ENCODE data around the gene TMEM174.
A peak's percentile ranks its signal among the peaks of the same experiment; 100 is the strongest.

TMEM174 gene

DNA sequence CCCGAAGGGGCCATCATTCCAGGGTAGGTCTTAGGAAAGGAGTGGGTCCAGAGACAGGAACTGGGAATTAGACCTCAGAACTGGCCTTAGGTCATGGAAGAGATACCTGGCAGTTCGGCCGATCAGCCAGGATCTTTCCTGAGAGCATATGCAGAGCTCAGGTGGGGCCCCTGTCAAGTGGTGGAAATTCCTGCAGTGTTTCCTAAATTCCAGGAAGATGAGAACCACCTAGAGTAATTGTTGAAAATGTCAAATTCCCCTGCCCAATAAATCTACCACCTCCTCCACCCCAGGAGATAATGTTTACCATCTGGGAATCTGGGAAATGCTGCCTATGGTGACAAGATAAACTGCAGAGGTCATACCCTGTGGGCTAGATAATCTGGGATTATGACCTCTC lies 38.0 kb upstream of the TMEM174 start:
- Histone ChIP-seq H3K4me3 (ENCODE audit: low read length in 2 of 2) (no peak overlapping the region), H2AFZ (ENCODE audit: low read length) (no peak overlapping the region), H3K14ac (ENCODE audit: low read length) (no peak overlapping the region), H2AK5ac (ENCODE audit: low read depth, low read length) (no peak overlapping the region), H2BK12ac (ENCODE audit: low read length) (no peak overlapping the region), H3K27me3 (ENCODE audit: control insufficient read depth in 3 of 3, insufficient read depth in 3 of 3, low read depth in 1 of 3, low read length in 3 of 3) (peaks cover 0 to 5% (median 0%) of the 10 kb centered on the region in 3 experiments), H3K4me1 (ENCODE audit: control insufficient read depth in 2 of 2, insufficient read depth in 1 of 2, low read depth in 1 of 2, low read length in 2 of 2) (peaks cover 0 to 7% of the 10 kb centered on the region in 2 donors), H3K79me1 (ENCODE audit: low read depth, low read length) (no peaks in the 10 kb centered on the region), H4K91ac (ENCODE audit: low read depth, low read length, poor library complexity) (no peak overlapping the region), H3K9me3 (replicated peaks in 1 of 2; ENCODE audit: control insufficient read depth in 2 of 2, insufficient read depth in 1 of 2, low read depth in 1 of 2, low read length in 2 of 2) (no peaks in the 10 kb centered on the region), H3K9ac (ENCODE audit: low read depth, low read length, poor library complexity) (no peak overlapping the region), H2BK120ac (ENCODE audit: low read depth, low read length) (no peak overlapping the region), H3K18ac (ENCODE audit: low read length) (no peak overlapping the region), H3K4me2 (ENCODE audit: insufficient read depth, low read length, poor library complexity, severe bottlenecking) (no peak overlapping the region), H2BK5ac (ENCODE audit: low read length) (no peak overlapping the region), H3K27ac (replicated peaks; ENCODE audit: low read length) (no peak overlapping the region), H2BK15ac (ENCODE audit: low read length) (no peak overlapping the region), H3K36me3 (replicated peaks in 1 of 2; ENCODE audit: control insufficient read depth in 2 of 2, insufficient read depth in 2 of 2, low read length in 2 of 2) (no peaks in the 10 kb centered on the region), H3K4ac (ENCODE audit: low read length) (no peak overlapping the region), H4K8ac (ENCODE audit: low read depth, low read length) (no peak overlapping the region), H3K23ac (ENCODE audit: low read depth, low read length, poor library complexity) (no peak overlapping the region)
- no peak for DNase-seq (ENCODE audit: low spot score)
- no CpG with 5 or more reads among the region's 3 CpGs for WGBS, 2 donors (ENCODE audit: extremely low coverage in 2 of 2, insufficient read length in 2 of 2, insufficient replicate concordance in 1 of 2)

DNA sequence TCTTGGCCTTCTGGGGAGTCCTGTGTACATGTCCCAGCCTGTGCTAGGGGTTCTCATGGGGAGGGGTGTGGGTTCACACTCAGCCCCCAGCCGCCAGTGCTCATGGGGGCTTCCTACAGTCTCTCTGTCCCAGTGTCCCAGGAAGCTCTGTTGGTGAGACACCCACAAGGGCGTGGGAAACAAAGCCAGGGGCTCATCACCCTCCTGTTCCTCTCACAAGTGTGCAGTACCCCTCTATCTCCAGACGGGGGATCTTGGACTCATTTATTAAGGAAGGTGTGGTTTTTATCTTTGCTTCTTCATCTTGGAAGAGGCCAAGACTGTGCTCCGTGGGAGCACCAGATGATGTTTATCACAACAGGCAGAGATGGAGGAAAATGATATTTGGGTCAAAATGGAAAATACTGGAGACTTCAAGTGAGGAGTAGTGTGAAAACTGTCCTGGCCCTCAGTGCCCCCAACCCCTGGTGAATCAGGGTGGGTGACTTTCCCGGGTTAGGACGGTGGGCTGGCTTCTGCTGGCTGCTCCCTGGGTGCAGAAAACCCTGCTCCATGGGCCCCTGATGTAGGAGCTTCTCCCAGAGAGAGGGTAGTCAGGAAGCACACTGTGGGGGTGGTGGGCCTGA lies 37.5 kb upstream of the TMEM174 start:
- Histone ChIP-seq H3K4me1 (ENCODE audit: control insufficient read depth in 2 of 2, insufficient read depth in 1 of 2, low read depth in 1 of 2, low read length in 2 of 2) (peaks cover 0 to 7% of the 10 kb centered on the region in 2 donors), H3K18ac (ENCODE audit: low read length) (peak overlapping the region; percentile 11), H3K79me1 (ENCODE audit: low read depth, low read length) (no peaks in the 10 kb centered on the region), H2BK12ac (ENCODE audit: low read length) (no peak overlapping the region), H2AFZ (ENCODE audit: low read length) (no peak overlapping the region), H3K36me3 (replicated peaks in 1 of 2; ENCODE audit: control insufficient read depth in 2 of 2, insufficient read depth in 2 of 2, low read length in 2 of 2) (no peaks in the 10 kb centered on the region), H2AK5ac (ENCODE audit: low read depth, low read length) (no peak overlapping the region), H3K4me3 (ENCODE audit: low read length in 2 of 2) (no peak overlapping the region), H3K14ac (ENCODE audit: low read length) (no peak overlapping the region), H3K23ac (ENCODE audit: low read depth, low read length, poor library complexity) (no peak overlapping the region), H2BK5ac (ENCODE audit: low read length) (no peak overlapping the region), H4K8ac (ENCODE audit: low read depth, low read length) (no peak overlapping the region), H4K91ac (ENCODE audit: low read depth, low read length, poor library complexity) (no peak overlapping the region), H3K27me3 (ENCODE audit: control insufficient read depth in 3 of 3, insufficient read depth in 3 of 3, low read depth in 1 of 3, low read length in 3 of 3) (peaks cover 0 to 6% (median 0%) of the 10 kb centered on the region in 3 experiments), H3K9me3 (replicated peaks in 1 of 2; ENCODE audit: control insufficient read depth in 2 of 2, insufficient read depth in 1 of 2, low read depth in 1 of 2, low read length in 2 of 2) (no peaks in the 10 kb centered on the region), H3K9ac (ENCODE audit: low read depth, low read length, poor library complexity) (no peak overlapping the region), H2BK15ac (ENCODE audit: low read length) (no peak overlapping the region), H3K27ac (replicated peaks; ENCODE audit: low read length) (no peak overlapping the region), H3K4me2 (ENCODE audit: insufficient read depth, low read length, poor library complexity, severe bottlenecking) (no peak overlapping the region), H3K4ac (ENCODE audit: low read length) (no peak overlapping the region), H2BK120ac (ENCODE audit: low read depth, low read length) (no peak overlapping the region)
- WGBS, 2 donors (ENCODE audit: extremely low coverage in 2 of 2, insufficient read length in 2 of 2, insufficient replicate concordance in 1 of 2) = no CpG with 5 or more reads among the region's 6 CpGs
- DNase-seq (ENCODE audit: low spot score) = no peak

DNA sequence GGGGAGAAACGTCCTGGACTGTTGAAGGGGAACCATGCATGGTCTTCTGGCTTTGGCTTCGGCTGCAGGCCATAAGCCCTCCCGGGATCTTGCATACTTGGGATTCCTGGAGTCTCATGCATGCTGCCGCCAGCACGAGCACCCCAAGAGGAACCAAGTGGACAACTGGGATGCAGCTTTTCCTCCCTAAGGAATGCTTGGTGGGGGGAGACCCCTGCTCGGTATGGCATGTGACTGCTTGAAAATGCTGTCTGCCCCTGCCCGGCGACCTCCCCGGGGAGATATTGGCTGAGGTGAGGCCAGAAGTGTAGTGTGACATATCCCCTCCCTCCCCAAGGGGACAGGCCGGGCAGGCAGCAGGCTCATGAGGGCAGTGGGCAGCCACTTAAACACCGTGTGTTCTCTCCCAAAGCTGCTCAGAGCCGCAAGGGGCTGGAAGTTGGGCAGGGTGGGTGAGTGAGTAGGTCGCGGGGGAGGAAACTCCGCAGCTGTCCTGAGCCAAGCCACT lies 36.9 kb upstream of the TMEM174 start:
- H3K4me2 ChIP-seq (ENCODE audit: insufficient read depth, low read length, poor library complexity, severe bottlenecking) = no peak overlapping the region
- no peak overlapping the region for H3K14ac ChIP-seq (ENCODE audit: low read length)
- no peak overlapping the region for H4K8ac ChIP-seq (ENCODE audit: low read depth, low read length)
- no peak overlapping the region for H2BK12ac ChIP-seq (ENCODE audit: low read length)
- H3K4me1 ChIP-seq (ENCODE audit: control insufficient read depth in 2 of 2, insufficient read depth in 1 of 2, low read depth in 1 of 2, low read length in 2 of 2) = peaks cover 0 to 7% of the 10 kb centered on the region in 2 donors
- WGBS, 2 donors (ENCODE audit: extremely low coverage in 2 of 2, insufficient read length in 2 of 2, insufficient replicate concordance in 1 of 2) = no CpG with 5 or more reads among the region's 15 CpGs
- H2BK120ac ChIP-seq (ENCODE audit: low read depth, low read length) = no peak overlapping the region
- peak overlapping the region; percentile 62 for H3K18ac ChIP-seq (ENCODE audit: low read length)
- H3K79me1 ChIP-seq (ENCODE audit: low read depth, low read length) = no peaks in the 10 kb centered on the region
- no peak overlapping the region for H4K91ac ChIP-seq (ENCODE audit: low read depth, low read length, poor library complexity)
- H3K4me3 ChIP-seq (ENCODE audit: low read length in 2 of 2) = no peak overlapping the region
- peaks cover 0 to 6% (median 0%) of the 10 kb centered on the region in 3 experiments for H3K27me3 ChIP-seq (ENCODE audit: control insufficient read depth in 3 of 3, insufficient read depth in 3 of 3, low read depth in 1 of 3, low read length in 3 of 3)
- DNase-seq (ENCODE audit: low spot score) = no peak
- H3K27ac ChIP-seq (replicated peaks; ENCODE audit: low read length) = no peak overlapping the region
- H3K23ac ChIP-seq (ENCODE audit: low read depth, low read length, poor library complexity) = no peak overlapping the region
- H2AK5ac ChIP-seq (ENCODE audit: low read depth, low read length) = no peak overlapping the region
- H3K9ac ChIP-seq (ENCODE audit: low read depth, low read length, poor library complexity) = no peak overlapping the region
- no peak overlapping the region for H2BK5ac ChIP-seq (ENCODE audit: low read length)
- no peaks in the 10 kb centered on the region for H3K9me3 ChIP-seq (replicated peaks in 1 of 2; ENCODE audit: control insufficient read depth in 2 of 2, insufficient read depth in 1 of 2, low read depth in 1 of 2, low read length in 2 of 2)
- H2BK15ac ChIP-seq (ENCODE audit: low read length) = no peak overlapping the region
- no peak overlapping the region for H3K4ac ChIP-seq (ENCODE audit: low read length)
- no peak overlapping the region for H2AFZ ChIP-seq (ENCODE audit: low read length)
- H3K36me3 ChIP-seq (replicated peaks in 1 of 2; ENCODE audit: control insufficient read depth in 2 of 2, insufficient read depth in 2 of 2, low read length in 2 of 2) = no peaks in the 10 kb centered on the region

DNA sequence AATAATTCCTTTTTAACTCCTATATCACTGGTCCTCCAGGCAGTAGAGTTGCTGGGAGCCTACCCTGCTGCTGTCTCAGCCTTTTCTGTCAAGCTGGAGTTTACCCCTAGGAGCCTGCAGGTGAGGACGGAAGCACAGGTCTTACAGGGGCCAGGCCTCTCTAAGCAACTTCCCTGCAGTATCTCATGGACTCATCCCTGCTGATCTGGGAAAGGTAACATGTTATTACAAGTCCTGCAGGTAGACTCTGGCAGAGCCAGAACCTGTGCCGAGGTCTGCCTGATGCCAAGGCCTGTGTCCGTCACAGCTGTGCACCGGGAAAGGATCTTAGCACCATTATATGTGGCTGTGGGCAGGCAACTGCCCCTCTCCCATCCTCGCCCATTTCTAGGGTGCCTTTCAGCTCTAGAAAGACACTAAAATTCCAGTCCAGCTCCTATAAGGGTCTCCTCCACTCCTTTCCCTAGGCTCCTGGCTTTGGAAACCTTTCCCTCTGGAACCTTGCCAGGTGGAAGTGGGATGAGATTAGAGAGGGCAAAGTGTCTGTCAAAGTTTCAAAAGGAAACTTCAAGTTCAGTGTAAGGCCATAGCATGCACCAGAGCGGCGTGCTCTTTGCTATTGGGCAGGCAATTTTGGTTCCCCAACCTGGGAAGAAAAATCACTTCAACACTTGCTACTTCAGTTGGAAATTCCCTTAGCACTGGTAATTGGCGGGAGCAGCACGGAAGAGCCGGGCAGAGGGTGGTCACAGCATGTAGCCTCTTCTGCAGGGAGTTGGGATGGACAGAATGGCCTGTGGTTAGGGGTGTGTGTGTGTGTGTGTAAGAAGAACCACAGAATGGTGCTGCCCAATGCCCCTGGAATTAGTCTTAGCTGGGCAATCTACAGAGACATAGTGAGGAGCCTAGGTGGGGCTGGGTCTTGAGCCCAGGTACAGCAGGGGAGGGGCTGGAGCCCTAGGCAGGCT lies 35.1 kb upstream of the TMEM174 start:
- H3K4ac ChIP-seq (ENCODE audit: low read length) = no peak overlapping the region
- no peak overlapping the region for H2AFZ ChIP-seq (ENCODE audit: low read length)
- no CpG with 5 or more reads among the region's 10 CpGs for WGBS, 2 donors (ENCODE audit: extremely low coverage in 2 of 2, insufficient read length in 2 of 2, insufficient replicate concordance in 1 of 2)
- no peak overlapping the region for H2AK5ac ChIP-seq (ENCODE audit: low read depth, low read length)
- peaks cover 0 to 7% of the 10 kb centered on the region in 2 donors for H3K4me1 ChIP-seq (ENCODE audit: control insufficient read depth in 2 of 2, insufficient read depth in 1 of 2, low read depth in 1 of 2, low read length in 2 of 2)
- no peak overlapping the region for H3K4me2 ChIP-seq (ENCODE audit: insufficient read depth, low read length, poor library complexity, severe bottlenecking)
- H3K79me1 ChIP-seq (ENCODE audit: low read depth, low read length) = no peaks in the 10 kb centered on the region
- H4K8ac ChIP-seq (ENCODE audit: low read depth, low read length) = no peak overlapping the region
- no peak overlapping the region for H3K14ac ChIP-seq (ENCODE audit: low read length)
- H3K9me3 ChIP-seq (replicated peaks in 1 of 2; ENCODE audit: control insufficient read depth in 2 of 2, insufficient read depth in 1 of 2, low read depth in 1 of 2, low read length in 2 of 2) = no peaks in the 10 kb centered on the region
- H3K27ac ChIP-seq (replicated peaks; ENCODE audit: low read length) = no peak overlapping the region
- no peak overlapping the region for H4K91ac ChIP-seq (ENCODE audit: low read depth, low read length, poor library complexity)
- no peak overlapping the region for H2BK12ac ChIP-seq (ENCODE audit: low read length)
- H2BK5ac ChIP-seq (ENCODE audit: low read length) = no peak overlapping the region
- peaks cover 0 to 9% (median 0%) of the 10 kb centered on the region in 3 experiments for H3K27me3 ChIP-seq (ENCODE audit: control insufficient read depth in 3 of 3, insufficient read depth in 3 of 3, low read depth in 1 of 3, low read length in 3 of 3)
- H3K9ac ChIP-seq (ENCODE audit: low read depth, low read length, poor library complexity) = no peak overlapping the region
- H3K23ac ChIP-seq (ENCODE audit: low read depth, low read length, poor library complexity) = peak overlapping the region; percentile 60
- DNase-seq (ENCODE audit: low spot score) = no peak
- H3K18ac ChIP-seq (ENCODE audit: low read length) = no peak overlapping the region
- no peaks in the 10 kb centered on the region for H3K36me3 ChIP-seq (replicated peaks in 1 of 2; ENCODE audit: control insufficient read depth in 2 of 2, insufficient read depth in 2 of 2, low read length in 2 of 2)
- H2BK15ac ChIP-seq (ENCODE audit: low read length) = no peak overlapping the region
- no peak overlapping the region for H2BK120ac ChIP-seq (ENCODE audit: low read depth, low read length)
- no peak overlapping the region for H3K4me3 ChIP-seq (ENCODE audit: low read length in 2 of 2)
